ENCODE measurements around the gene AHCYL2. TPM values are rescaled to one million over a fixed set of nuclear protein-coding genes. Genes with fewer than 3 reads are reported as not detected.
"Not testable (repeated sequence)": the region's sequence is repeated elsewhere in the genome, so short reads cannot be mapped to it uniquely, and the experiment has no call there.

The AHCYL2 gene
- total RNA-seq, 1 donor from 2014 or later = 39.3 TPM

DNA sequence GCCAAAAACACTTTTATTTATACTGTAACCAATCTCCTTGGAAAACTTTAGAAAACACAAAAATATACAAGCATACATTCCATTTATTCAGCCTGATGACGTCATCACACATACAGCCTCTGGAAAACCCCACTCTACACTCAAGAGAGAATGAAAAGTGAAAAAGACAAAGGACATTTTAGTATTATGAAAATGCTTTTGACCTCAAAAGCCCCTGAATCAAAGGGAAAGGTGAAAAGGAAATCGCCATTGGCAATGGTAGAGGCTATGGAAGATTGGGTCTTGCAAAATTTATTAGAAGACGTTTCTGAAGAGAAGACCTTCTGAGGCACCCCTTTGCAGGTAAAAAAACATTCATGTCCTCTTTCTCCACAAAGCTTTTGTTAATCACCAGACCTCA is 126.5 kb downstream of the AHCYL2 start:
- H3K9me3 Mint-ChIP-seq = no peaks in the 10 kb centered on the region
- Histone ChIP-seq H3F3A (ENCODE audit: low read depth) (no peaks in the 10 kb centered on the region), H3K4me3 (no peak overlapping the region), H4K20me1 (ENCODE audit: low read depth) (no peaks in the 10 kb centered on the region), H3K9ac (no peak overlapping the region), H3K79me2 (ENCODE audit: low read depth) (no peaks in the 10 kb centered on the region), H3K27me3 (no peaks in the 10 kb centered on the region), H3K4me2 (no peak overlapping the region), H3K9me3 (ENCODE audit: low read depth) (no peaks in the 10 kb centered on the region), H2AFZ (replicated peaks) (no peak overlapping the region), H3K36me3 (no peaks in the 10 kb centered on the region), H3K27ac (no peak overlapping the region), H3K4me1 (no peaks in the 10 kb centered on the region)
- TF ChIP-seq, protein P1, sequence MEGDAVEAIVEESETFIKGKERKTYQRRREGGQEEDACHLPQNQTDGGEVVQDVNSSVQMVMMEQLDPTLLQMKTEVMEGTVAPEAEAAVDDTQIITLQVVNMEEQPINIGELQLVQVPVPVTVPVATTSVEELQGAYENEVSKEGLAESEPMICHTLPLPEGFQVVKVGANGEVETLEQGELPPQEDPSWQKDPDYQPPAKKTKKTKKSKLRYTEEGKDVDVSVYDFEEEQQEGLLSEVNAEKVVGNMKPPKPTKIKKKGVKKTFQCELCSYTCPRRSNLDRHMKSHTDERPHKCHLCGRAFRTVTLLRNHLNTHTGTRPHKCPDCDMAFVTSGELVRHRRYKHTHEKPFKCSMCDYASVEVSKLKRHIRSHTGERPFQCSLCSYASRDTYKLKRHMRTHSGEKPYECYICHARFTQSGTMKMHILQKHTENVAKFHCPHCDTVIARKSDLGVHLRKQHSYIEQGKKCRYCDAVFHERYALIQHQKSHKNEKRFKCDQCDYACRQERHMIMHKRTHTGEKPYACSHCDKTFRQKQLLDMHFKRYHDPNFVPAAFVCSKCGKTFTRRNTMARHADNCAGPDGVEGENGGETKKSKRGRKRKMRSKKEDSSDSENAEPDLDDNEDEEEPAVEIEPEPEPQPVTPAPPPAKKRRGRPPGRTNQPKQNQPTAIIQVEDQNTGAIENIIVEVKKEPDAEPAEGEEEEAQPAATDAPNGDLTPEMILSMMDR (IDR thresholded peaks at IDR 0.05) = no peak
- TF ChIP-seq EZH2phosphoT487 (IDR thresholded peaks at IDR 0.05) (no peak), EZH2 (IDR thresholded peaks at IDR 0.05) (no peak)
- no peaks in the 10 kb centered on the region for H3K27me3 Mint-ChIP-seq (ENCODE audit: insufficient read depth, low read depth)
- no peak overlapping the region for H3K4me3 Mint-ChIP-seq
- no peaks in the 10 kb centered on the region for H3K4me1 Mint-ChIP-seq
- no peak overlapping the region for H3K27ac Mint-ChIP-seq
- H3K36me3 Mint-ChIP-seq = peaks cover 3% of the 10 kb centered on the region
- no peak for DNase-seq (ENCODE audit: low spot score)

DNA sequence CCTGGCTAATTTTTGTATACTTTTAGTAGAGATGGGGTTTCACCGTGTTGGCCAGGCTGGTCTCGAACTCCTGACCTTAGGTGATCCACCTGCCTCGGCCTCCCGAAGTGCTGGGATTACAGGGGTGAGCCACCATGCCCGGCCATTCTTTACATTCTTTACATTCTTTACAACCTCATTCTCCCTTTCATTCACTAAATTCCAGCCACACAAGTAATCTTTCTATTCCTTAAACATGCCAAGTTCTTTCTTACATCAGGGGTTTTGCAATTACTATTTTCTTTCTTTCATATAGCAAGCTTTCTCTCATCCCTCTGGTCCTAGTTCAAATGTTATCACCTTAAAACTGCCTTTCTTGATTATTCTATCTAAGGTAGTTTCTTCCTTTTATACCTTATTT is 128.3 kb downstream of the AHCYL2 start:
- not testable (repeated sequence) for H3K9me3 Mint-ChIP-seq

DNA sequence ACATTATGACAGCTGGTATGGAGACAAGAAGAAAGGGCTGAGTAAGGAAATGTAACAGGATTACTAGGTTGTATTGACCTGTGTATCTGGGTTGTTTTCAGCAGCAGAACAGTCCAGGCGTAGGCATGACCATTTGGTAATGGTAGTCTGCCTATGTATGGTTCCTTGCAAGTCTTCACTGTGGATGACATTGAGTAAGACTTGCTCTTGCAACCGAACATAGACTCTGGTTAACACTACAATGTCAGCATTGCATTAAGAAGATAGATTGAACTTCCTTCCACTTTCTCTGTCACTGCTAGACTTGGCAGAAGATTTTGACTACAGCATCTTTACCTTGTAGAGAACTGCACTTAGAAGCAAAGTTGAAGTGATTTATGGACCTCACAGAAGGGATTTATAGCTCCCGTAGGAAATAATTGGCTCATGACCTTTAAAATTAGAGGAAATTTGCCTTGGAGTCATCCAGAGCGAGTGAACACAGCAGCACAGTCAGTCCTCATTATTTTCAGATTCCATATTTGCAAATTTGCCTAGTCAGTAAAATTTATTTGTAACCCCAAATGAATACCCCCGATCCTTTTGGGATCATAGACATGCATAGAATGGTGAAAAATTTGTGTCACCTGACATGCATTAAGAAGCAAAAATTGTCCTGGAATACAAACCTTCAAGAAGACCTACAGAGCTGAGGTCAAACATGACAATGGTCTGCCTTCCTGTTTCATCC is 129.8 kb downstream of the AHCYL2 start:
- H3K27ac ChIP-seq = no peak overlapping the region
- H3K4me3 Mint-ChIP-seq = no peak overlapping the region
- H3F3A ChIP-seq (ENCODE audit: low read depth) = no peaks in the 10 kb centered on the region
- DNase-seq (ENCODE audit: low spot score) = no peak
- no peak overlapping the region for H3K4me2 ChIP-seq
- no peaks in the 10 kb centered on the region for H3K9me3 Mint-ChIP-seq
- no peaks in the 10 kb centered on the region for H4K20me1 ChIP-seq (ENCODE audit: low read depth)
- H3K4me1 Mint-ChIP-seq = no peaks in the 10 kb centered on the region
- H3K27ac Mint-ChIP-seq = no peak overlapping the region
- no peaks in the 10 kb centered on the region for H3K4me1 ChIP-seq
- H3K27me3 ChIP-seq = no peaks in the 10 kb centered on the region
- H3K4me3 ChIP-seq = no peak overlapping the region
- H3K79me2 ChIP-seq (ENCODE audit: low read depth) = no peaks in the 10 kb centered on the region
- H3K9ac ChIP-seq = no peak overlapping the region
- no peaks in the 10 kb centered on the region for H3K27me3 Mint-ChIP-seq (ENCODE audit: insufficient read depth, low read depth)
- H3K9me3 ChIP-seq (ENCODE audit: low read depth) = no peaks in the 10 kb centered on the region
- peaks cover 3% of the 10 kb centered on the region for H3K36me3 Mint-ChIP-seq
- no peak for TF ChIP-seq EZH2 (IDR thresholded peaks at IDR 0.05)
- TF ChIP-seq EZH2phosphoT487 (IDR thresholded peaks at IDR 0.05) = no peak
- TF ChIP-seq, protein P1 (IDR thresholded peaks at IDR 0.05) = no peak
- H3K36me3 ChIP-seq = no peaks in the 10 kb centered on the region
- no peak overlapping the region for H2AFZ ChIP-seq (replicated peaks)

More for the DNA sequence above, 128.3 kb downstream of the AHCYL2 start:
- H3K79me2 ChIP-seq (ENCODE audit: low read depth); H3K9ac ChIP-seq; H4K20me1 ChIP-seq (ENCODE audit: low read depth); H3K27me3 ChIP-seq; H3K4me3 Mint-ChIP-seq; H3K27ac Mint-ChIP-seq; H3K4me1 ChIP-seq; H3K36me3 Mint-ChIP-seq; H3K27ac ChIP-seq; H3F3A ChIP-seq (ENCODE audit: low read depth); H2AFZ ChIP-seq (replicated peaks); H3K9me3 ChIP-seq (ENCODE audit: low read depth); H3K4me1 Mint-ChIP-seq; H3K4me3 ChIP-seq; H3K4me2 ChIP-seq; H3K36me3 ChIP-seq; H3K27me3 Mint-ChIP-seq (ENCODE audit: insufficient read depth, low read depth): not testable (repeated sequence)
- DNase-seq (ENCODE audit: low spot score) = peak; percentile 7

DNA sequence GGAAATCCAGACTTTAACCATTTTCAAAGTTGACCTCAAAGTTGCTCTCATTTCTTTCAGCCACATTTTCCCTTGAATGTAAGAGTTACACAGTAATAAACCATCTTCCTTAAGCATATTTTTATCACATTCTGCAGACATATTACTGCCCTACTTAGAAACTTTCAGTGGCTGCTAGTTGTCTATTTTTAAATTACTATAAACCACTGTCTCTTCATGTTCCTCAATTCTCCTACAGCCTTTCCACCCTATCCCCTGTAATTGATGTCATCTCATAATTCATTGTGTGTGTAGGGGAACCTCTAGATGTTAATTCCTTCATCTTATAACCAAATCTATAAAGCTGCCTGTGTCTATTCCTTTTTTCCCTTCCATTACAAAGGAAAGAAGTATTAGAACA is 131.3 kb downstream of the AHCYL2 start:
- H3K36me3 Mint-ChIP-seq = peaks cover 3% of the 10 kb centered on the region
- no peak for TF ChIP-seq EZH2phosphoT487 (IDR thresholded peaks at IDR 0.05)
- TF ChIP-seq, protein P1 (IDR thresholded peaks at IDR 0.05) = no peak
- TF ChIP-seq EZH2 (IDR thresholded peaks at IDR 0.05) = no peak
- Histone ChIP-seq H3K4me1 (no peaks in the 10 kb centered on the region), H3K27ac (no peak overlapping the region), H3K9me3 (ENCODE audit: low read depth) (no peaks in the 10 kb centered on the region), H2AFZ (replicated peaks) (no peak overlapping the region), H4K20me1 (ENCODE audit: low read depth) (no peaks in the 10 kb centered on the region), H3K27me3 (no peaks in the 10 kb centered on the region), H3K4me3 (no peak overlapping the region), H3K9ac (no peak overlapping the region), H3K36me3 (no peaks in the 10 kb centered on the region), H3K4me2 (no peak overlapping the region), H3K79me2 (ENCODE audit: low read depth) (no peaks in the 10 kb centered on the region), H3F3A (ENCODE audit: low read depth) (no peaks in the 10 kb centered on the region)
- DNase-seq (ENCODE audit: low spot score) = no peak
- no peak overlapping the region for H3K4me3 Mint-ChIP-seq
- no peaks in the 10 kb centered on the region for H3K27me3 Mint-ChIP-seq (ENCODE audit: insufficient read depth, low read depth)
- no peak overlapping the region for H3K27ac Mint-ChIP-seq
- H3K4me1 Mint-ChIP-seq = no peaks in the 10 kb centered on the region
- no peaks in the 10 kb centered on the region for H3K9me3 Mint-ChIP-seq
